Nephron progenitor cell (in vitro differentiated cells): ENCODE results near the gene SERGEF.

Experiments used
- DNase-seq: peaks from one replicate; pipeline ENCODE4 v3.0.0; 2021
- H3K27ac Mint-ChIP-seq: 2 replicates; pipeline ENCODE4 v1.8.0; 2021; ENCODE audit warnings: mild to moderate bottlenecking, moderate library complexity, mixed read lengths
- H3K27me3 Mint-ChIP-seq: 2 replicates; pipeline ENCODE4 v1.8.0; 2021; ENCODE audit warnings: mild to moderate bottlenecking, low read depth, mixed read lengths; ENCODE audit not compliant: poor library complexity
- H3K36me3 Mint-ChIP-seq: 2 replicates; pipeline ENCODE4 v1.8.0; 2021; ENCODE audit warnings: low read depth, mixed read lengths
- H3K4me1 Mint-ChIP-seq: 2 replicates; pipeline ENCODE4 v1.8.0; 2021; ENCODE audit warnings: mixed read lengths
- H3K4me3 Mint-ChIP-seq: 2 replicates; pipeline ENCODE4 v1.8.0; 2021; ENCODE audit warnings: mild to moderate bottlenecking, moderate library complexity, mixed read lengths
- H3K9me3 Mint-ChIP-seq: 2 replicates; pipeline ENCODE4 v1.8.0; 2021; ENCODE audit warnings: mild to moderate bottlenecking, moderate library complexity, mixed read lengths
- CTCF ChIP-seq: fragments of 200-600 bp; sonication (generic); IDR thresholded peaks from 2 replicates; pipeline ENCODE4 v1.5.0; 2021; ENCODE audit warnings: antibody characterized with exemption

The SERGEF gene

GRCh38 chr11:17816232-17816931, 196.5 kb downstream of the SERGEF start:
- no peak for TF ChIP-seq CTCF
- peaks cover 29% of the 10 kb centered on the region for H3K4me1 Mint-ChIP-seq
- H3K36me3 Mint-ChIP-seq, result no peaks in the 10 kb centered on the region
- H3K27me3 Mint-ChIP-seq, result peaks cover under 1% of the 10 kb centered on the region
- no peak overlapping the region for H3K27ac Mint-ChIP-seq
- no peak overlapping the region for H3K4me3 Mint-ChIP-seq
- H3K9me3 Mint-ChIP-seq, result no peaks in the 10 kb centered on the region
- DNase-seq, result no peak

- Mint-ChIP-seq H3K4me1 (peaks cover 45% of the 10 kb centered on the region), H3K36me3 (no peaks in the 10 kb centered on the region), H3K9me3 (no peaks in the 10 kb centered on the region), H3K27ac (no peak overlapping the region), H3K4me3 (no peak overlapping the region), H3K27me3 (peaks cover 8% of the 10 kb centered on the region)
- no peak for TF ChIP-seq CTCF
- DNase-seq, result no peak
Observed at GRCh38 chr11:17814546-17814945, 198.3 kb downstream of the SERGEF start.

- Mint-ChIP-seq H3K27ac (peak overlapping the region; percentile 37), H3K4me1 (peaks cover 49% of the 10 kb centered on the region), H3K9me3 (no peaks in the 10 kb centered on the region), H3K36me3 (no peaks in the 10 kb centered on the region), H3K4me3 (no peak overlapping the region), H3K27me3 (peaks cover 15% of the 10 kb centered on the region)
- DNase-seq, result no peak
- TF ChIP-seq CTCF, result no peak
Observed at GRCh38 chr11:17813391-17814059, 199.3 kb downstream of the SERGEF start.

- H3K27ac Mint-ChIP-seq, result no peak overlapping the region
- no peak overlapping the region for H3K4me3 Mint-ChIP-seq
Observed at GRCh38 chr11:17812865-17813187, 200.0 kb downstream of the SERGEF start.

GRCh38 chr11:17812091-17812864, 200.6 kb downstream of the SERGEF start:
- Mint-ChIP-seq H3K27me3 (peaks cover 15% of the 10 kb centered on the region), H3K9me3 (no peaks in the 10 kb centered on the region), H3K36me3 (no peaks in the 10 kb centered on the region), H3K4me3 (no peak overlapping the region), H3K4me1 (peaks cover 49% of the 10 kb centered on the region), H3K27ac (peak overlapping the region; percentile 64)
- TF ChIP-seq CTCF, result no peak
- no peak for DNase-seq

More at GRCh38 chr11:17812865-17813187, 200.0 kb downstream of the SERGEF start:
- Mint-ChIP-seq H3K4me1 (peaks cover 49% of the 10 kb centered on the region), H3K36me3 (no peaks in the 10 kb centered on the region), H3K27me3 (peaks cover 15% of the 10 kb centered on the region), H3K9me3 (no peaks in the 10 kb centered on the region)
- no peak for DNase-seq
- no peak for TF ChIP-seq CTCF
